T-helper 2 cell (primary cell): ENCODE data around the gene NEU1.
"Not testable (repeated sequence)": the region's sequence is repeated elsewhere in the genome, so short reads cannot be mapped to it uniquely, and the experiment has no call there.

Source experiments
- DNase-seq, 5 experiments: peaks; one replicate each; pipeline versions ENCODE4 v3.0.0 to v3.0.0-alpha.2; 2012 to 2022

Gene NEU1

DNA sequence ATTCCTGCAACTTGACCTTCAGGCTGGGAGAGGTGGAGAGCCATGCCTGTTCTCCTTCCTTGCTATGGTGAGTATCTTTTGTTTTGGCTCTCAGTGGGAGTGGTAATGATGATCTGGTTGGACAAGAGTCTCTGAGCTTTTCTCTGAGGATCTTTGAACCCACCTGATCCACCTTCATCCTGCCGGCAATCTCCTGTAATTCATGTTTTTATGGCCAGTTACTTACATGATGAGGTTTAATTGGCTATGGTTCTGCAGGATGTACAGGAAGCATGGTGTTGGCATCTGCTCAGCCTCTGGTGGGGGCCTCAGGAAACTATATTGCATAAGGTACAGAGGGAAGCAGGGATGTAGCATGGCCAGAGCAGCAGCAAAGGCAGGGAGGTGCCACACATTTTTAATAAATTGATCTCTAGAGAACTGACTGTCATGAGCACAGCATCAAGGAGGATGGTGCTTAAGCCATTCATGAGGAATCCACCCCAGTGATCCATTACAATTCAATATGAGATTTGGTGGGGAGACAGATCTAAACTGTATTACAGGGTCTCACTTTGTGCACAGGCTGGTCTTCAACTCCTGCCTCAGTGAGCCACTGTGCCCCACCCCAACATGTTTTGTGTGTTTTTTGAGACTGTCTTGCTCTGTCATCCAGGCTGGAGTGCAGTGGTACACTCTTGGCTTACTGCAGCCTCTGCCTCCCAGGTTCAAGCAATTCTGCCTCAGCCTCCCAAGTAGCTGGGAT, 25.1 kb downstream of the NEU1 start:
- DNase-seq = no peak

GRCh38 chr6:31836474-31837368, 25.9 kb downstream of the NEU1 start:
- DNase-seq = peak in 1 of 5 experiments; percentile 47

DNA sequence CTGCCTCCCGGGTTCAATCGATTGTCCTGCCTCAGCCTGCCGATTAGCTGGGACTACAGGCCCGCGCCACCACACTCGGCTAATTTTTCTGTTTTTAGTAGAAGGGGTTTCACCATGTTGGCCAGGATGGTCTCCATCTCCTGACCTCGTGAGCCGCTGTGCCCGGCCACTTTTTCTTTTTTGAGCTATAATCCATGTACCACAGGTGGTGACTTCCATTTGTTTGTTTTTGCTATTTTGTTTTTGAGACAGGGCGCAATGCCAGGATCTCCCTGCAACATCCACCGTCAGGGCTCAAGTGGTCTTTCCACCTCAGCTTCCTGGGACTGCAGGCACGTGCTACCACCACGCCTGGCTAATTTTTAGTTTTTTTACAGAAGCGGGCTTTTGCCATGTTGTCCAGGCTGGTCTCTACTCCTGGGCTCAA, 26.6 kb downstream of the NEU1 start:
- no peak for DNase-seq

DNA sequence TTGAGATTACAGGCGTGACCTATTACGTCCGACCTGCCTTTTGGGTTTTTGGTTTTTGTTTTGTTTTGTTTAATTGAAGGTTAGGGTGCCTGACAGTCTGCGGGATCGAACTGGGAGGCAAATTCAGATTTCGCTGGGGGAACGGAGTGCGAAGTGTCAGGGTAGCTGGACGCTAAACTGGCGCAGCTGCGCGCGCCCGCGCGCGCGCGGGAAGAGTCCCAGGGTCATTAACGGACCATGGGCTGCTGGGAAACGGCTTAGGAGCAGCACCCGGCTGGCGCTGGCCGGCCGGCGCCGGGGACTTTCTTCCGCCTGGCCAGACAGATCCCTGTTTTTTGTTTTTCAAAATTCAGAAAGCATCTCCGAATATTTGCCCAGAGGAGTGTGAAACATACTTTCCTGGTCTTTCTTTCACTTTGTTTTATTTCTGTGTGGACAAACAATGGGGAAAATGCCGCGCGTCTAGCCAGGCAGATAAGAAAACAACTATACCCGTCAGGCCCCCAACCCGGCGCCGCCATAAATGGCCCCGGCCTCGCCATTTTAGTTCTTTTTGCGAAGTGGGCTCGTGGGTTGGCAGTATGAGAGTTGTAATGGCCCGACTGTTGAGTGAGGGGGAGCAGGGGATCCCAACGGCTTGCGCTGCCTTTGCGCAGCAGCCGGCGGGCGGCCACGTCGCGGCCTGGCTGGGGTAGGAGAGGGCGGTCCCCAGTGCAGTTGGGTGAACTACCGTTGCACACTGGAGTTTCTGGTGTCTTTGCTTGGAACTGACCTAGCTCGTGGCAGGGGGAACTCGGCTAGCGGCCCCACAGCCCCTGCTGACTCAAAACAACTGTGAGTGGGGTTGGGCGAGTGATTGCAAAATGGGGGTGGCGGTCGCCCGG, 28.0 kb downstream of the NEU1 start:
- peak; percentile 51 to 82 (median 69) for DNase-seq

GRCh38 chr6:31831350-31832215, 31.0 kb downstream of the NEU1 start:
- no peak for DNase-seq

DNA sequence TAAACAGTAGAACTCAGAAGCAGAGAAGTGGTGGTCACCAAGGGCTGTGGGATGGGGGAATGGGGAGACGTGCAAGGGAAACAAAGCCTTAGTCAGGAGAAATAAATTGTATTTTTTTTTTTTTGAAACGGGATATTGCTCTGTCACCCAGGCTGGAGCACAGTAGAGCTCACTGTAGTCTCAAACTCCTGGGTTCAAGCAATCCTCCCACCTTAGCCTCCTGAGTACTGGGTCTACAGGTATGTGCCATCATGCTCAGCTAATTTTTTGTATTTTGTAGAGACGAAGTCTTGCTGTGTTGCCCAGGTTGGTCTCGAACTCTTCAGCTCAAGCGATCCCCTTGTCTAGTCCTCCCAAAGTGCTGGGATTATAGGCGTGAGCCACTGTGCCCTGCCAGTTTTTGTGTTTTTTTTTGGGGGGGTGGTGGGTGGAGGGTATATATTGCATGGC, 31.7 kb downstream of the NEU1 start:
- DNase-seq = no peak

DNA sequence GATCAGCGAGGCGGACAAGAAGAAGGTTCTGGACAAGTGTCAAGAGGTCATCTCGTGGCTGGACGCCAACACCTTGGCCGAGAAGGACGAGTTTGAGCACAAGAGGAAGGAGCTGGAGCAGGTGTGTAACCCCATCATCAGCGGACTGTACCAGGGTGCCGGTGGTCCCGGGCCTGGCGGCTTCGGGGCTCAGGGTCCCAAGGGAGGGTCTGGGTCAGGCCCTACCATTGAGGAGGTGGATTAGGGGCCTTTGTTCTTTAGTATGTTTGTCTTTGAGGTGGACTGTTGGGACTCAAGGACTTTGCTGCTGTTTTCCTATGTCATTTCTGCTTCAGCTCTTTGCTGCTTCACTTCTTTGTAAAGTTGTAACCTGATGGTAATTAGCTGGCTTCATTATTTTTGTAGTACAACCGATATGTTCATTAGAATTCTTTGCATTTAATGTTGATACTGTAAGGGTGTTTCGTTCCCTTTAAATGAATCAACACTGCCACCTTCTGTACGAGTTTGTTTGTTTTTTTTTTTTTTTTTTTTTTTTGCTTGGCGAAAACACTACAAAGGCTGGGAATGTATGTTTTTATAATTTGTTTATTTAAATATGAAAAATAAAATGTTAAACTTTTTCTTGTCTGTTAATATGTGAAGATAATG, 32.9 kb downstream of the NEU1 start:
- DNase-seq = peak in 1 of 5 experiments; percentile 71

GRCh38 chr6:31827286-31828079, 35.1 kb downstream of the NEU1 start, which contains the start of gene HSPA1B:
Gene HSPA1B (plus strand): TSS chr6:31827738. CDS start chr6:31827951, 213 bp downstream.
- peak; percentile 69 to 99 (median 79) for DNase-seq

DNA sequence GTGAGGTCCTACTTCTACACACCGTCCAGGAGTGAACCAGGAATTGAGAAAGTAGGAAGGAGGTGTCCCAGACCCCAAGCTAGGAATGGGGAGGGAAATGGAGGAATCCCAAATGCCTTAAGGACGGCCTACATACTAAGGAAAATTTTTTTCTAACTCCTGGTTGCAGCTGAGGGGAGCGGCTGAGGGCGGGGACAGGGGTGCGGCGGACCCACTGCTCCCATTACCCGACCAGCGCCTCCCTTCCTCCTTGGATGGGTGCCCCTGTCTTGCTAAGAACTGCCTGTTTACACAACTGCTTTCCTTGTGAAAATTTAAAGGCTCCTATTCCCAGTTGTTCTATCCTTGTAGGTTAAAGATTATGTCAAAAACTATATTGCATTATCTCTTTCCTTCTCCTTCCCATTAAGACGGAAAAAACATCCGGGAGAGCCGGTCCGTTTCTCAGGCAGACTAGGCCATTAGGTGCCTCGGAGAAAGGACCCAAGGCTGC, 35.8 kb downstream of the NEU1 start:
- peak in 2 of 5 experiments; percentile 26 to 51 for DNase-seq

GRCh38 chr6:31825553-31825952, 37.1 kb downstream of the NEU1 start:
- DNase-seq = no peak

- not testable (repeated sequence) for DNase-seq
Measured at GRCh38 chr6:31823592-31824196, 38.9 kb downstream of the NEU1 start.

DNA sequence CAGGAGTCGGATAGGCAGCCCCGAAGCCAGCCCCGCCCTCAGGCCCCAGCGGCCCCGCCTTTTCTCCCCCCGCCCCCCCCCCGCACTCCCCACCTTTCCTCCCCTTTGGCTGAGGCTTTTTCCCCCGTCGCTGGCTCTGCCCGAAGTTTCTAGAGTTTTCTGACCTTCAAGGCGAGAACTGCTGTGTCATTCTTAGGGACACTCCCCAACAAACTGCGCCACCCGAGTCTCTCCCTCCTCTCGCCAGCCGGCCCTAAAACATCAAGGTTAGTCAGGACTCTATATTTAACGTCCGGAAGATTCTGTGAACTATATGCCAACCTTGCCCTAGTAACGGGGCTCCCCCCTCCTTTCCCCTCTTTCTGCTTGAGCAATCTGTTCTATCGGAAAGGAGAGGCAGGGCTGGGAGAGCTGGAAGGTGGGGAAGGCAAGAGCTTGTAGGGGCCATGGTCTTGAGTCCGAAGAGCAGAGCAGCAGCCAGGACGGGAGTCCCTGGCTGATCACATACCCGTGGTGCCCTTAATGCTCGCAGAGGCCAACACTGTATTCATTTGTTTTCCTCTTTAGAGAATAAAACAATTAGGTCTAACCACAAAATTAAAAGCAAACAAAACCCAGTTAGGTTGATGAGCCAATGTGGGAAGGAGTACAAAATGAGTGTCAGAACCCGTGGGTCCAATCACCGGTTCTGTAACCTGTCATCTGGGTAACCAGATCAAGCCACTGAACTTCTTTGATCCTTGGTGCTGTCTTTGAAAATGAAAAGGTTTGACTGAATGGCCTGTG, 40.4 kb downstream of the NEU1 start:
- DNase-seq = peak; percentile 26 to 59 (median 56)

DNA sequence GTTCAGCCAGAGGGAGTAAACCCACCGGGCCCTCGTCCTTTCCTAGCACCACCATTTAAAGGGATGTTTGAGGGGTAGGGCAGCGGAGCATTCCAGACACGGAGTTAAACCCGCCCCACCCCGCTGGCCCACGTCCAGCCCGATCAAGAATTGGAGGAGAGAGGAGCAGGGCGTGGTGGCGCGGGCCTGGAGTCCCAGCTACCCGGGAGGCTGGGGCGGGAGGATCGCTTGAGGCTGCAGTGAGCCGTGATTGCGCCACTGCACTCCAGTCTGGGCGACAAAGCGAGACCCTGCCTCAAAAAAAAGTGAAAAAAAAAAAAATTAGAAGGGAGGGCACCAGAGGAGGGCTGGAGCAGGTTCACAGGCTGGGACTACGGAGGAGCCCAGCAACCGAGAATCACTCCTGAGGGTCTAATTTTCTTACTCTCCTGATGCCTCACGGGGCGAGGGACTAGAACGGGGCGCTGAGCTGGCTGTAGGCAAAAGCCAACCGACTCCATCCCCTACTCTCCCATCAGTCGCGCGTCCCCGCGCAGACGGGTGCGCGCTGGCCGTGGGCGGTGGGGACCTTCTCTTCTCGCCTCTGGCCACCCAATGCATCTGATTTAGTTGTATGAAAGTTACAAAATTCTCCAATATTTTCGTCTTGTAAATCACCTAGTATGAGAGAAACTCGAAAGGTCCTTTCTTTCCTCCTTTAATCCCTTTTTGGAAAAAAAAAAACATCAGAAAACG, 41.2 kb downstream of the NEU1 start:
- peak in 2 of 5 experiments; percentile 64 to 66 for DNase-seq

GRCh38 chr6:31820399-31820798, 42.2 kb downstream of the NEU1 start:
- DNase-seq = not testable (repeated sequence)

DNA sequence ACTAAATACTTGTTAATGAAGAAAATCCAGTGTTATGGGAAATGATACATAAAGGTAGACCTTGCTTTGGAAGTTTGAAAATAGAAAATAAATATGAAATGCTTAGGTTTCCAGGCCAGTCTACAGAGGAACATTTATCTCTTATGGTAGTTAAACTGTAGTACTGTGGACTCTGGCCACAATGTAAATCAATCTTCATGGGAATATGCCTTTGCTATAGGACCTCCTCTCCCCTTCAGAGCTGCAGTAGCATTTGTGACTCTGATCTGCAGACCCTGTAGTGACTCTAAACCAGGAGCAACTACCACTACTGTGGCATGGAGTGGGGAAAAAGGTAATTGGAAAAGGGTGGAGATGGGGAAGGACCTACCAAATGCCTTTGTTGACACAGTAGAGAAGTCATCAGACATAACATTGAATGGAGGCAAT, 42.7 kb downstream of the NEU1 start:
- no peak for DNase-seq

- peak in 1 of 5 experiments; percentile 55 for DNase-seq
Measured at GRCh38 chr6:31817929-31818511, 44.6 kb downstream of the NEU1 start.
